Measurements from ENCODE around the gene SNX14. TPM values are rescaled to one million over a fixed set of nuclear protein-coding genes. Genes with fewer than 3 reads are reported as not detected.

The SNX14 gene
- total and polyA plus RNA-seq, 2 of the 8 experiments (the other 6 are each of a cell fraction or from before 2014, with no cell fraction given), result 11.9 to 24.2 TPM

DNA sequence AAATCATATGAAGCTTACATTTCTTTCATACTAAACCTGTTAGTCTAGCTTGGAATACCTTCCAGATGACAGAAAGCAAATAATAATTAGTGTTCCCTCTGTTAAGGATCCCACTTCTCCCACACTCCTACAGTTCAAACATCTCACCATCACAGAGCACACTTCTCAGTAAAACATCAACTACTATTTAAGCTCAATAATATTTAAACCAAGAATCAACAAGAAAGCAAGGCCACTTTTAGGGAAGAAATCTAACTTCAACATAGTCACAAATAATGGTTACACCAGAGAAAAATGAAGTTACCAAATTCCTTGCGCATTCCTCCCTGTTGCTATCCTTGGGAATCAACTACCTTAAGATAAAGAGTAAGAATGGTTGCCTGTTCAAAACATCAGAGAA is 1.6 kb downstream of the SNX14 start (continued):
- TF ChIP-seq, protein P1, sequence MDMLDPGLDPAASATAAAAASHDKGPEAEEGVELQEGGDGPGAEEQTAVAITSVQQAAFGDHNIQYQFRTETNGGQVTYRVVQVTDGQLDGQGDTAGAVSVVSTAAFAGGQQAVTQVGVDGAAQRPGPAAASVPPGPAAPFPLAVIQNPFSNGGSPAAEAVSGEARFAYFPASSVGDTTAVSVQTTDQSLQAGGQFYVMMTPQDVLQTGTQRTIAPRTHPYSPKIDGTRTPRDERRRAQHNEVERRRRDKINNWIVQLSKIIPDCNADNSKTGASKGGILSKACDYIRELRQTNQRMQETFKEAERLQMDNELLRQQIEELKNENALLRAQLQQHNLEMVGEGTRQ (IDR thresholded peaks at IDR 0.05; ENCODE audit: low read length), result no peak
- TF ChIP-seq YY1 (IDR thresholded peaks at IDR 0.05; ENCODE audit: low read depth, low read length) (no peak), EGR1 (IDR thresholded peaks at IDR 0.05; ENCODE audit: borderline replicate concordance, low read depth, low read length) (no peak), JUND (IDR thresholded peaks at IDR 0.05; ENCODE audit: low read length) (no peak), ZNF274 (IDR thresholded peaks at IDR 0.05; ENCODE audit: borderline replicate concordance, extremely low read depth, low read length) (no peak), SP1 (IDR thresholded peaks at IDR 0.05; ENCODE audit: low read depth, low read length) (no peak), NANOG (IDR thresholded peaks at IDR 0.05; ENCODE audit: insufficient read depth, low read depth, low read length, poor library complexity, severe bottlenecking) (no peak), BRCA1 (IDR thresholded peaks at IDR 0.05; ENCODE audit: low read depth, low read length) (no peak)

Data from H1 (cell line).